ENCODE measurements around the gene TMEM184B. TPM values are rescaled to one million over a fixed set of nuclear protein-coding genes. Genes with fewer than 3 reads are reported as not detected.
A peak's percentile ranks its signal among the peaks of the same experiment; 100 is the strongest.

The TMEM184B gene
- total and polyA plus RNA-seq, 4 donors = 7.5 to 12.6 (median 9.9) TPM

GRCh38 chr22:38192475-38192863, 80.3 kb downstream of the TMEM184B start:
- no peak overlapping the region for H3K9ac ChIP-seq (ENCODE audit: low read depth in 1 of 2, low read length in 2 of 2)
- H3K4me3 ChIP-seq (ENCODE audit: low read depth in 1 of 3, low read length in 3 of 3) = no peak overlapping the region
- H3K27ac ChIP-seq (ENCODE audit: low read depth in 1 of 2, low read length in 2 of 2) = no peak overlapping the region
- H3K9me3 ChIP-seq (ENCODE audit: control insufficient read depth in 4 of 4, low read length in 3 of 4) = no peaks in the 10 kb centered on the region
- WGBS = 64% methylated on average over 3 of the region's 3 CpGs
- H3K4me1 ChIP-seq (ENCODE audit: control insufficient read depth in 4 of 4, insufficient read depth in 4 of 4, low read length in 3 of 4) = peaks cover 23 to 39% (median 32%) of the 10 kb centered on the region in 4 donors
- DNase-seq (ENCODE audit: low spot score) = no peak
- no peaks in the 10 kb centered on the region for H3K36me3 ChIP-seq (ENCODE audit: control insufficient read depth in 4 of 4, insufficient read depth in 3 of 4, low read depth in 1 of 4, low read length in 3 of 4)
- H3K27me3 ChIP-seq (ENCODE audit: control insufficient read depth in 4 of 4, insufficient read depth in 4 of 4, low read length in 3 of 4) = no peaks in the 10 kb centered on the region
- peak in 1 of 2 donors; percentile 3 for TF ChIP-seq RXRA (IDR thresholded peaks at IDR 0.05)
- no peak for TF ChIP-seq YY1 (IDR thresholded peaks at IDR 0.05)
- no peak for TF ChIP-seq HNF4A (conservative IDR thresholded peaks at IDR 0.05)
- no peak for TF ChIP-seq MAX (IDR thresholded peaks at IDR 0.05)
- peak in 1 of 2 donors; percentile 56 for TF ChIP-seq JUND (IDR thresholded peaks at IDR 0.05)

- Histone ChIP-seq H3K9ac (ENCODE audit: low read depth in 1 of 2, low read length in 2 of 2) (no peak overlapping the region), H3K4me3 (ENCODE audit: low read depth in 1 of 3, low read length in 3 of 3) (no peak overlapping the region), H3K27ac (ENCODE audit: low read depth in 1 of 2, low read length in 2 of 2) (no peak overlapping the region), H3K9me3 (ENCODE audit: control insufficient read depth in 4 of 4, low read length in 3 of 4) (no peaks in the 10 kb centered on the region), H3K36me3 (ENCODE audit: control insufficient read depth in 4 of 4, insufficient read depth in 3 of 4, low read depth in 1 of 4, low read length in 3 of 4) (no peaks in the 10 kb centered on the region), H3K27me3 (ENCODE audit: control insufficient read depth in 4 of 4, insufficient read depth in 4 of 4, low read length in 3 of 4) (no peaks in the 10 kb centered on the region), H3K4me1 (ENCODE audit: control insufficient read depth in 4 of 4, insufficient read depth in 4 of 4, low read length in 3 of 4) (peaks cover 23 to 45% (median 36%) of the 10 kb centered on the region in 4 donors)
- 70% methylated on average over 10 of the region's 10 CpGs for WGBS
- no peak for DNase-seq (ENCODE audit: low spot score)
- TF ChIP-seq HNF4G (IDR thresholded peaks at IDR 0.05) (no peak), REST (IDR thresholded peaks at IDR 0.05) (no peak), CTCF (IDR thresholded peaks at IDR 0.05; ENCODE audit: low read depth, low read length, missing input control) (no peak), JUND (IDR thresholded peaks at IDR 0.05) (no peak), TAF1 (conservative IDR thresholded peaks at IDR 0.05) (no peak), SP1 (IDR thresholded peaks at IDR 0.05) (peak; percentile 3), MAX (IDR thresholded peaks at IDR 0.05) (peak; percentile 68), RXRA (IDR thresholded peaks at IDR 0.05) (peak in 1 of 2 donors; percentile 33), HNF4A (conservative IDR thresholded peaks at IDR 0.05) (peak in 1 of 2 donors; percentile 47)
Measured at GRCh38 chr22:38191731-38192474, 80.9 kb downstream of the TMEM184B start.

GRCh38 chr22:38191055-38191454, 81.8 kb downstream of the TMEM184B start:
- Histone ChIP-seq H3K4me3 (ENCODE audit: low read depth in 1 of 3, low read length in 3 of 3) (no peak overlapping the region), H3K27ac (ENCODE audit: low read depth in 1 of 2, low read length in 2 of 2) (no peak overlapping the region), H3K36me3 (ENCODE audit: control insufficient read depth in 4 of 4, insufficient read depth in 3 of 4, low read depth in 1 of 4, low read length in 3 of 4) (no peaks in the 10 kb centered on the region), H3K9me3 (ENCODE audit: control insufficient read depth in 4 of 4, low read length in 3 of 4) (no peaks in the 10 kb centered on the region), H3K9ac (ENCODE audit: low read depth in 1 of 2, low read length in 2 of 2) (no peak overlapping the region), H3K27me3 (ENCODE audit: control insufficient read depth in 4 of 4, insufficient read depth in 4 of 4, low read length in 3 of 4) (no peaks in the 10 kb centered on the region), H3K4me1 (ENCODE audit: control insufficient read depth in 4 of 4, insufficient read depth in 4 of 4, low read length in 3 of 4) (peaks cover 23 to 49% (median 37%) of the 10 kb centered on the region in 4 donors)
- WGBS = 81% methylated on average over 14 of the region's 14 CpGs
- no peak for DNase-seq (ENCODE audit: low spot score)
- no peak for TF ChIP-seq ZBTB33 (IDR thresholded peaks at IDR 0.05)
- no peak for TF ChIP-seq HNF4G (IDR thresholded peaks at IDR 0.05)
- no peak for TF ChIP-seq TAF1 (conservative IDR thresholded peaks at IDR 0.05)
- no peak for TF ChIP-seq SP1 (IDR thresholded peaks at IDR 0.05)
- no peak for TF ChIP-seq JUND (IDR thresholded peaks at IDR 0.05)
- no peak for TF ChIP-seq RAD21 (IDR thresholded peaks at IDR 0.05)
- TF ChIP-seq EGR1 (IDR thresholded peaks at IDR 0.05; ENCODE audit: low read depth in 2 of 2) = no peak
- no peak for TF ChIP-seq REST (IDR thresholded peaks at IDR 0.05)

All from liver (tissue), 9 donors.